WERI-Rb-1 (cell line): ENCODE data around the gene WWOX.

Source experiments
- DNase-seq: peaks from one replicate; pipeline ENCODE4 v3.0.0-alpha.2; 2020
- H3K27ac ChIP-seq: fragments of 250-450 bp; sonication (Bioruptor Pico); 2 replicates; pipeline ENCODE4 v1.5.1; 2020; ENCODE audit warnings: mild to moderate bottlenecking, moderate library complexity
- H3K27me3 ChIP-seq: fragments of 250-450 bp; sonication (Bioruptor Pico); 2 replicates; pipeline ENCODE4 v1.5.1; 2021; ENCODE audit warnings: mild to moderate bottlenecking, low read depth, moderate library complexity; ENCODE audit not compliant: insufficient read depth, severe bottlenecking
- H3K36me3 ChIP-seq: fragments of 250-450 bp; sonication (Bioruptor Pico); 2 replicates; pipeline ENCODE4 v1.5.1; 2020; ENCODE audit warnings: mild to moderate bottlenecking, moderate library complexity
- H3K4me3 ChIP-seq: 2 replicates; pipeline ENCODE4 v1.5.1; 2011; ENCODE audit warnings: low read depth, mild to moderate bottlenecking, control low read depth, low read length
- H3K9me3 ChIP-seq: fragments of 250-450 bp; sonication (Bioruptor Pico); 2 replicates; pipeline ENCODE4 v1.5.1; 2021; ENCODE audit warnings: mild to moderate bottlenecking, moderate library complexity; ENCODE audit not compliant: severe bottlenecking
- CTCF ChIP-seq: IDR thresholded peaks from 2 replicates; pipeline ENCODE4 v1.5.1; 2011; ENCODE audit warnings: low read depth, mild to moderate bottlenecking, control low read depth, inconsistent platforms, low read length

The WWOX gene

GRCh38 chr16:78619811-78620210 lies 520.4 kb downstream of the WWOX start:
- no peaks in the 10 kb centered on the region for H3K27me3 ChIP-seq
- no peak for DNase-seq
- H3K36me3 ChIP-seq, result no peaks in the 10 kb centered on the region
- no peak overlapping the region for H3K4me3 ChIP-seq
- TF ChIP-seq CTCF, result no peak
- no peak overlapping the region for H3K27ac ChIP-seq
- no peaks in the 10 kb centered on the region for H3K9me3 ChIP-seq

- Histone ChIP-seq H3K9me3 (no peaks in the 10 kb centered on the region), H3K27me3 (no peaks in the 10 kb centered on the region), H3K27ac (no peak overlapping the region), H3K36me3 (no peaks in the 10 kb centered on the region), H3K4me3 (no peak overlapping the region)
- no peak for TF ChIP-seq CTCF
- DNase-seq, result no peak
Observed at GRCh38 chr16:78620291-78620690, 520.8 kb downstream of the WWOX start.

- H3K27ac ChIP-seq, result no peak overlapping the region
- H3K36me3 ChIP-seq, result no peaks in the 10 kb centered on the region
- H3K4me3 ChIP-seq, result no peak overlapping the region
- H3K27me3 ChIP-seq, result no peaks in the 10 kb centered on the region
- DNase-seq, result no peak
- TF ChIP-seq CTCF, result no peak
- no peaks in the 10 kb centered on the region for H3K9me3 ChIP-seq
Observed at GRCh38 chr16:78623796-78624195, 524.3 kb downstream of the WWOX start.

- no peaks in the 10 kb centered on the region for H3K27me3 ChIP-seq
- TF ChIP-seq CTCF, result no peak
- DNase-seq, result no peak
Observed at GRCh38 chr16:78624366-78624765, 524.9 kb downstream of the WWOX start.

GRCh38 chr16:78628461-78629045 lies 529.1 kb downstream of the WWOX start:
- Histone ChIP-seq H3K27me3 (no peaks in the 10 kb centered on the region), H3K4me3 (no peak overlapping the region), H3K9me3 (no peaks in the 10 kb centered on the region), H3K27ac (no peak overlapping the region), H3K36me3 (no peaks in the 10 kb centered on the region)
- DNase-seq, result no peak
- TF ChIP-seq CTCF, result no peak

More at GRCh38 chr16:78624366-78624765, 524.9 kb downstream of the WWOX start:
- Histone ChIP-seq H3K9me3 (no peaks in the 10 kb centered on the region), H3K4me3 (no peak overlapping the region), H3K36me3 (no peaks in the 10 kb centered on the region), H3K27ac (no peak overlapping the region)

GRCh38 chr16:78629173-78629572 lies 529.7 kb downstream of the WWOX start:
- no peak overlapping the region for H3K27ac ChIP-seq
- H3K27me3 ChIP-seq, result no peaks in the 10 kb centered on the region
- no peak for DNase-seq
- no peaks in the 10 kb centered on the region for H3K9me3 ChIP-seq
- no peak for TF ChIP-seq CTCF
- no peaks in the 10 kb centered on the region for H3K36me3 ChIP-seq
- H3K4me3 ChIP-seq, result no peak overlapping the region
